Stomach smooth muscle (tissue), 2 donors: ENCODE data around the gene ZNF174.

Experiments used
- H3K27ac ChIP-seq: one replicate; pipeline ENCODE4 v1.7.0; 2013; ENCODE audit warnings: mild to moderate bottlenecking, low read length, inconsistent platforms
- H3K27me3 ChIP-seq, 2 donors: one replicate each; pipeline ENCODE4 v1.7.0; 2013; ENCODE audit warnings: low read length in 2 of 2; ENCODE audit not compliant: insufficient read depth in 2 of 2, control insufficient read depth in 1 of 2
- H3K36me3 ChIP-seq, 2 donors: one replicate each; pipeline ENCODE4 v1.7.0; 2013; ENCODE audit warnings: low read length in 2 of 2; ENCODE audit not compliant: control insufficient read depth in 2 of 2, insufficient read depth in 2 of 2
- H3K4me1 ChIP-seq: one replicate; pipeline ENCODE4 v1.7.0; 2013; ENCODE audit warnings: low read length; ENCODE audit not compliant: control insufficient read depth, insufficient read depth
- H3K4me3 ChIP-seq, 2 donors: one replicate each; pipeline ENCODE4 v1.7.0; 2013; ENCODE audit warnings: low read length in 2 of 2
- H3K9ac ChIP-seq, 2 donors: one replicate each; pipeline ENCODE4 v1.7.0; 2013; ENCODE audit warnings: low read length in 2 of 2, mild to moderate bottlenecking in 1 of 2
- H3K9me3 ChIP-seq, 2 donors: one replicate each; pipeline ENCODE4 v1.7.0; 2013; ENCODE audit warnings: low read length in 2 of 2; ENCODE audit not compliant: control insufficient read depth in 2 of 2
- donor health status: healthy.
- donor health status: Pancreatic carcinoma.

The ZNF174 gene

GRCh38 chr16:3400779-3401688 lies at the start of gene ZNF174, which contains the start of gene ZSCAN32:
Gene ZNF174 (plus strand): TSS chr16:3401215. CDS start chr16:3402005, 790 bp downstream.
Gene ZSCAN32 (minus strand): TSS chr16:3401004. CDS start chr16:3397557, 3,447 bp downstream.
- H3K27ac ChIP-seq = peak within 1 kb of the TSS; percentile 73
- H3K4me1 ChIP-seq = peaks cover 19% of the 10 kb centered on the region
- peaks cover 5 to 46% of the 10 kb centered on the region in 2 donors for H3K9me3 ChIP-seq
- peak within 1 kb of the TSS; percentile 74 to 92 for H3K4me3 ChIP-seq
- peaks cover 41 to 43% of the 10 kb centered on the region in 2 donors for H3K36me3 ChIP-seq
- H3K9ac ChIP-seq = peak within 1 kb of the TSS; percentile 90 to 96
- H3K27me3 ChIP-seq = no peaks in the 10 kb centered on the region

DNA sequence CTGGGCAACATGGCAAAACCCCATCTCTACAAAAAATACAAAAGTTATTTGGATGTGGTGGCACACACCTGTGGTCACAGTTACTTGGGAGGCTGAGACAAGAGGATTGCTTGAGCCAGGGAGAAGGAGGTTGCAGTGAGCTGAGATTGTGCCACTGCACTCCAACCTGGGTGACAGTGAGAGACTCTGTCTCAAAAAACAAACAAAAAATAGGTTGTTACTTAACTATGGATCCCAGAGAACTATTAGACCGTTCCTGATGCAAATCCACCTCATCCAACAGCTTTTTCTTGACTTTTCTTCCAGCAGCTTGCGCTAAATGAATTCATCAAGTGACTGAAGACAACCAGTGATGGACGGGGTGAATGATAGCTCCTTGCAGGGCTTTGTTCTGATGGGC lies 45.4 kb upstream of the ZNF174 start, which contains the start of gene OR2C1:
Gene OR2C1 (plus strand): TSS at position 301 of the 400 bp plus-strand sequence. CDS start 52 bp downstream, at position 353.
- Histone ChIP-seq H3K27ac (no peak within 1 kb of the TSS), H3K27me3 (no peaks in the 10 kb centered on the region), H3K9ac (no peak within 1 kb of the TSS), H3K4me3 (no peak within 1 kb of the TSS), H3K9me3 (no peaks in the 10 kb centered on the region), H3K4me1 (no peaks in the 10 kb centered on the region), H3K36me3 (no peaks in the 10 kb centered on the region)

GRCh38 chr16:3356118-3356517 lies 44.9 kb upstream of the ZNF174 start:
- Histone ChIP-seq H3K27me3 (no peaks in the 10 kb centered on the region), H3K36me3 (no peaks in the 10 kb centered on the region), H3K9me3 (peaks cover 0 to 2% of the 10 kb centered on the region in 2 donors), H3K4me3 (no peak overlapping the region), H3K27ac (no peak overlapping the region), H3K9ac (no peak overlapping the region), H3K4me1 (no peaks in the 10 kb centered on the region)

DNA sequence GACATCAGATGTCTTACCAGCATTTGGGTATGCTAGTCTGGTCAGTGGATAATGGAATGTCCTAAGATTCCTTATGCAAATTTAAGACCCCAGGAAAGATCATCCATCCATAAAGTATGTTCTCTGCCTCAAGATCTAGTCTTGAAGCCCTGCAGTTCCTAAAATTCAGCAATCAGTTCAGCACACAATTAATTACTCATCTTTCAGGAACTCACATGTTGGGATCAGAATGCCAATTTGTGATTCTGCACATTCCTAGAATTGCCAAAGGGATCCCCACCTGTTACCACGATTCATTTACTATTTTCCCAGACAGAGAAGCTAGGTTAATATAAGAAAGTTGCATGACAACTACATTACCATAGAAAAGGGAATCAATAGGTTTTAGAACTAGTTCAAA lies 42.1 kb upstream of the ZNF174 start:
- H3K4me3 ChIP-seq = no peak overlapping the region
- no peaks in the 10 kb centered on the region for H3K4me1 ChIP-seq
- H3K9me3 ChIP-seq = peaks cover 0 to 2% of the 10 kb centered on the region in 2 donors
- H3K27me3 ChIP-seq = no peaks in the 10 kb centered on the region
- no peaks in the 10 kb centered on the region for H3K36me3 ChIP-seq
- H3K27ac ChIP-seq = no peak overlapping the region
- H3K9ac ChIP-seq = no peak overlapping the region

DNA sequence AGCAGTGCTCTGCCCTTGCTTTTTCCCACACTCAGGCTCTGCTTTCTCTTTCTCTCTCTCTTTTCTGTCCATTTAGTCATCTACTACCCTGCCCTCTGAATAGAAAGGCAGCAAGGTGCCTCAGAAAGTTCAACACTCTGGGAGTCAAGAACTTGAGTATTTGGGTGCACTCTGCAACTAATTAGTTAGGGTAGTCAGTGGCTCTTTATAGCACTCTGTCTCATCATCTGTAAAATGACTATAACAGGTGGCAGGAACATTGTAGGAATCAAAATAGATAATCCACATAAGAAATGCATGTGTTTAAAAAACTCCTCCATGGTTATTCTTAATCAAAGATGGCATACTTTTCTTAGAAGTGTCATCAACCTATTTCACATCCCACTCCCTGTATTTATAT lies 38.1 kb upstream of the ZNF174 start:
- peaks cover 8% of the 10 kb centered on the region for H3K4me1 ChIP-seq
- no peak overlapping the region for H3K27ac ChIP-seq
- H3K27me3 ChIP-seq = no peaks in the 10 kb centered on the region

DNA sequence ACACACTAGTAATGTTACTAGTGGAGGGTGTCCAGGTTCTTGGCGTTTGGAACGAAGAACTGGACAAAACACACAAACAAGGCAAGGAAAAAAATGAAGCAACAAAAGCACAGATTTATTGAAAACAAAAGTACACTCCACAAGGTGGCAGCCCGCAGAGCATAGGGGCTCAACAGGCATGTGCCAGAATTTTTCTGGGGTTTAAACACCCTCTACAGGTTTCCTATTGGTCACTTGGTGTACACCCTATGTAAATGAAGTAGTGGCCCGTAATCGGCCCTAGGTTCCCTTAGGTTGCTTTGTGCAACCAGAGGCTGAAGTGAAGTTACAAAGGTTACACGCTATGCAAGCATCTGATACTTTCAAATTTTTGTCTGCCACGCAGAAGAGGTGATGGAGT lies 37.2 kb upstream of the ZNF174 start:
- no peak overlapping the region for H3K27ac ChIP-seq
- H3K9me3 ChIP-seq = peaks cover 6 to 15% of the 10 kb centered on the region in 2 donors
- H3K36me3 ChIP-seq = no peaks in the 10 kb centered on the region
- H3K4me1 ChIP-seq = peaks cover 8% of the 10 kb centered on the region
- no peak overlapping the region for H3K4me3 ChIP-seq
- H3K27me3 ChIP-seq = no peaks in the 10 kb centered on the region
- no peak overlapping the region for H3K9ac ChIP-seq

More for the DNA sequence above, 38.1 kb upstream of the ZNF174 start:
- H3K36me3 ChIP-seq = no peaks in the 10 kb centered on the region
- peaks cover 2 to 15% of the 10 kb centered on the region in 2 donors for H3K9me3 ChIP-seq
- H3K4me3 ChIP-seq = no peak overlapping the region
- no peak overlapping the region for H3K9ac ChIP-seq

DNA sequence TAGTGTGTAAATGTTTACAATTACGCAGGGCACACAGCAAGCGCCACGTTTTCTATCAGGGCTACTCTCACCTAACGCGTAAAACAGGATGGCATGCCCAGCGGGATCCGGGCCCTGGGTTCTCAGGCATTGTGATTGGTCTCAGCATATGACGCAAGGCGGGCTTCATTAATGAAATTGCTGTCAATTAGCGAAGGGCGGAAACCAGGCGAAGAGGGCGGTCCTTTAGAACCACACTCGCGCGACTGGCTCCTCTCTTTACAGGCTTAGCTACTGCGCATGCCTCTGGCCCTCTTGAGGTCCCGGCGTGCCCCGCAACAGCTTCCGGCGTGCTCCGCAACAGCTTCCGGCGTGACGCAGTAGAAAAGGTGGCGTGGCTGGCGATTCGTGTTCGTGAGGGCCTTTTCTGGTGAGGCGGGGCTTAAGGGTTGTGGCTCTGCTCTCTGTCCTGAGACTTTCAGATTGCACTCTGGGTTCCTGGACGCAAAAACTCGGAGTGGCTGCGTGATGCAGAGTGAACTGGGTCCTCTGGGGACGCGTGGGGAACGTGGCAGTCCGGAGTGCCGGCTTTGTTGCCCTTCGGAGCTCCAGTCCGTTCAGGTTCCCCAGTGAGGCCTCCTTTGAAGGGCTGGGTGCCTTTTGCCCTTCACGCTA lies 36.1 kb upstream of the ZNF174 start:
- H3K9me3 ChIP-seq = peaks cover 7 to 15% of the 10 kb centered on the region in 2 donors
- no peaks in the 10 kb centered on the region for H3K36me3 ChIP-seq
- no peaks in the 10 kb centered on the region for H3K27me3 ChIP-seq
- H3K4me1 ChIP-seq = peaks cover 8% of the 10 kb centered on the region
- peak overlapping the region; percentile 74 to 86 for H3K4me3 ChIP-seq
- H3K9ac ChIP-seq = peak overlapping the region; percentile 77 to 87
- H3K27ac ChIP-seq = peak overlapping the region; percentile 91

- no peaks in the 10 kb centered on the region for H3K36me3 ChIP-seq
- H3K9ac ChIP-seq = no peak overlapping the region
- H3K27me3 ChIP-seq = no peaks in the 10 kb centered on the region
- peaks cover 8% of the 10 kb centered on the region for H3K4me1 ChIP-seq
- no peak overlapping the region for H3K27ac ChIP-seq
- H3K4me3 ChIP-seq = no peak overlapping the region
- H3K9me3 ChIP-seq = peaks cover 8 to 28% of the 10 kb centered on the region in 2 donors
Measured at GRCh38 chr16:3369073-3369472, 31.9 kb upstream of the ZNF174 start.

DNA sequence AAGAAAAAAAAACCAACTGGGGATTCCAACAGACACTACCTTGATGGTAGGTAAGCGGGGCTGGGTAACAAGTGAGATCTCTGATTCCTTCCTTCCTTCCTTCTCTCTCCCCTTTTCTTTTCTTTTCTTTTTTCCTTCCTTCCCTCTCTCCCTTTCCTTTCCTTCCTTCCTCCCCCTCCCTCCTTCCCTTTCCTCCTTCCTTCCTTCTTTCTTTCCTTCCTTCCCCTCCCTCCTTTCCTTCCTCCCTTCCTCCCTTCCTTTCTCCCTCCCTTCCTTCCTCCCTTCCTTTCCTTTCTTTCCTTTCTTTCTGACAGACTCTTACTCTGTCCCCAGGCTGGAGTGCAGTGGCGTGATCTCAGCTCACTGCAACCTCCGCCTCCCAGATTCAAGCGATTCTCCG lies 25.3 kb upstream of the ZNF174 start:
- Histone ChIP-seq H3K9ac (no peak overlapping the region), H3K36me3 (peaks cover 7% of the 10 kb centered on the region in 2 donors), H3K27ac (no peak overlapping the region), H3K4me3 (no peak overlapping the region), H3K27me3 (no peaks in the 10 kb centered on the region), H3K4me1 (no peaks in the 10 kb centered on the region), H3K9me3 (peaks cover 30 to 76% of the 10 kb centered on the region in 2 donors)

DNA sequence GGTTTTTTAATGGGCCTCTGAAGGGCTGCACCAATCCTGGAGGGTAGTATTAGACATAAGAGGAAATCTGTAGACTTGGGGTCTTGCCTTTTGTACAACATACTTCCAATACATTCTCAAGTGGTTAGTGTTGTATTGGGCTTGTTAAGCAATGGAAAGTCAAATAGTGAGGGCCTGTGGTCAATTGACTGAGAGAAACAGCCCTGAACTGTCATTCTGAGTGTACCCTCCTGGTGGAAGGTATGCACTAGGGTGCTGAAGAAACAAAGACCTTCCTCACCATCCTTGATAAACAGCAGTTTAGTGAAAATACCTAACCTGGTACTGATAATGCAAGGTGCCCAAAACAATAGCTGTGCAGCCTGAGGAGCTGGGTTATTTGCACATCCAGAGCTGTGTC lies 23.1 kb upstream of the ZNF174 start:
- Histone ChIP-seq H3K36me3 (peaks cover 16 to 22% of the 10 kb centered on the region in 2 donors), H3K9me3 (peaks cover 50 to 89% of the 10 kb centered on the region in 2 donors), H3K27ac (no peak overlapping the region), H3K9ac (no peak overlapping the region), H3K4me3 (no peak overlapping the region), H3K4me1 (no peaks in the 10 kb centered on the region), H3K27me3 (no peaks in the 10 kb centered on the region)
